ENCODE data around the gene SMYD4. TPM values are rescaled to one million over a fixed set of nuclear protein-coding genes. Genes with fewer than 3 reads are reported as not detected.

Gene SMYD4, protein sequence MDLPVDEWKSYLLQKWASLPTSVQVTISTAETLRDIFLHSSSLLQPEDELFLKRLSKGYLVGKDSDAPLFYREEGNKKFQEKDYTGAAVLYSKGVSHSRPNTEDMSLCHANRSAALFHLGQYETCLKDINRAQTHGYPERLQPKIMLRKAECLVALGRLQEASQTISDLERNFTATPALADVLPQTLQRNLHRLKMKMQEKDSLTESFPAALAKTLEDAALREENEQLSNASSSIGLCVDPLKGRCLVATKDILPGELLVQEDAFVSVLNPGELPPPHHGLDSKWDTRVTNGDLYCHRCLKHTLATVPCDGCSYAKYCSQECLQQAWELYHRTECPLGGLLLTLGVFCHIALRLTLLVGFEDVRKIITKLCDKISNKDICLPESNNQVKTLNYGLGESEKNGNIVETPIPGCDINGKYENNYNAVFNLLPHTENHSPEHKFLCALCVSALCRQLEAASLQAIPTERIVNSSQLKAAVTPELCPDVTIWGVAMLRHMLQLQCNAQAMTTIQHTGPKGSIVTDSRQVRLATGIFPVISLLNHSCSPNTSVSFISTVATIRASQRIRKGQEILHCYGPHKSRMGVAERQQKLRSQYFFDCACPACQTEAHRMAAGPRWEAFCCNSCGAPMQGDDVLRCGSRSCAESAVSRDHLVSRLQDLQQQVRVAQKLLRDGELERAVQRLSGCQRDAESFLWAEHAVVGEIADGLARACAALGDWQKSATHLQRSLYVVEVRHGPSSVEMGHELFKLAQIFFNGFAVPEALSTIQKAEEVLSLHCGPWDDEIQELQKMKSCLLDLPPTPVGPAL
- 10 to 100 TPM in 2 of 6 donors, 1 to 10 TPM in 4; 4.0 to 15.8 (median 7.7) TPM for polyA plus RNA-seq (ENCODE audit: low read depth in 6 of 6)

DNA sequence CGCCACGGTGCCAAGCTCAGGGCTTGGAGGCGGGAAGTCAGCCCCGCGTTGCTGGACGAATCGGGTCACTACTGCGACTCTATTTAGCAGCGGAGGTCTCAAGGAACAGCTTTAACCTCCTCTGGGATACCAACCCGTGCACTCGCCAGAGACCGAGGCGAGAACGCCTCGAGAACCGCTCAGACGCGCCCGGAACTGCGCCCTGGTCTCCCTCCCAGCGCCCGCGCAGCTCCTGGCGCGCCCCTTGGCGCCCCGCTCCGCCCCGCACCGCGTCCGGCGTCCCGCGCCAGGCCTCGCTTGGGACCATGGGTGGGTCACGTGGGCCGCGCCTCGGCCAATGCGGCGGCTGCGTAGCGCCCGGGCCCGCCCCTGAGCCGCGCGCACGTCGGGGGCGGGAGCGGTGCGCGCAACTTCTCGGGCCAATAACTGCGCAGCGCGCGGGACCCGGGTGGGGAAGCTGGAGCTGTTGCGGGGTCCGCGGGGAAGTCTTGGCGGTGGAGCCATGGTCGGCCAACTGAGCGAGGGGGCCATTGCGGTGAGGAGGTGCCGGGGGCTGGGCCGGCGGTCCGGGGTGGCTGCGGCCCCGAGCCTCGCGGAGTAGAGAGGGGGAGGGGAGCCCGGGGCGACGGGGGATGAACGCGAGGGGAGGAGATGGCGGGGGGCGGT is at the start of gene SMYD4, which contains the start of gene RPA1:
TSS of gene SMYD4 (minus strand) at position 311 of the 666 bp plus-strand sequence. CDS start 1,908 bp downstream, outside the sequence.
TSS of gene RPA1 (plus strand) at position 414 of the 666 bp plus-strand sequence. CDS start at position 503, 89 bp downstream.
- no peaks in the 10 kb centered on the region for H3K9me3 Mint-ChIP-seq
- H3K4me1 Mint-ChIP-seq = peaks cover 29 to 44% (median 37%) of the 10 kb centered on the region in 3 donors
- ATAC-seq (ENCODE audit: low read depth in 2 of 2) (peak; percentile 94 to 96), DNase-seq (peak; percentile 90)
- peaks cover 4 to 5% of the 10 kb centered on the region in 2 donors for H3K36me3 Mint-ChIP-seq
- H3K4me3 Mint-ChIP-seq = peak within 1 kb of the TSS; percentile 84 to 97 (median 94)
- no peaks in the 10 kb centered on the region for H3K27me3 Mint-ChIP-seq
- H3K27ac Mint-ChIP-seq = peak within 1 kb of the TSS; percentile 88 to 98 (median 92)

DNA sequence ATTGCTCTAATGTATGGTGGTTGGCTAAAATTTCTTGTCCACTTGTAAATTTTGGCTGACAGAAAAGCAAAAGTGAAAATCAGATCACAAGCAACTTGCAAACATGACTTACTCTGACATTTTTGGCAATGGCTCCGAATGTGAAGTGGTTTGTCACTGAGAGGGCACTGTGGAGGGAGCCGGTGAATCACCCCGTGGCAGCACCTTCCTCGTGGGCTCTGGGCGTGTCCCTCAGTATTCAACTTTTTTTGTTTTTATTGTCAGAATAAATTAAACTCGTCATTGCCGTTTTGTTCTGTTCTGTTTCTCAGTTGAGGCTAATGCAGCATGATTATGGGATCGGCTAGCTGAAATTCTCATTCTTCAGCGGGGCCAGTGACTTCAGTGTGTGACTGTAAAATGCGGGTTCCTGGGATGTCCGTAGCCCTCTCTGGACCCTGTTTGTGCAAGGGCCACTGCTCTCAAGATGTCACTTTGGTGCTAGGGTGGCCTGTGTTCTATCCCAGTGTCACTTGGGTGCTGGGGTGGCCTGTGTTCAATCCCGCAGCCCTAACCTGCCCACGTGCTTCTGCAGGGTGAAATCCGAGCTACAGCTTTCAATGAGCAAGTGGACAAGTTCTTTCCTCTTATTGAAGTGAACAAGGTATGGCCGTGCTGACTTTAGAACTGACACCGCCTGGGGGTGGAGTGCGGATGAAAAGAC is 48.9 kb upstream of the SMYD4 start:
- Mint-ChIP-seq H3K4me1 (no peaks in the 10 kb centered on the region), H3K9me3 (no peaks in the 10 kb centered on the region), H3K27ac (no peak overlapping the region), H3K27me3 (no peaks in the 10 kb centered on the region), H3K36me3 (peaks cover 12 to 32% of the 10 kb centered on the region in 2 donors), H3K4me3 (peak overlapping the region in 1 of 8 donors; percentile 22)
- DNase-seq (no peak), ATAC-seq (ENCODE audit: low read depth in 2 of 2) (no peak)

DNA sequence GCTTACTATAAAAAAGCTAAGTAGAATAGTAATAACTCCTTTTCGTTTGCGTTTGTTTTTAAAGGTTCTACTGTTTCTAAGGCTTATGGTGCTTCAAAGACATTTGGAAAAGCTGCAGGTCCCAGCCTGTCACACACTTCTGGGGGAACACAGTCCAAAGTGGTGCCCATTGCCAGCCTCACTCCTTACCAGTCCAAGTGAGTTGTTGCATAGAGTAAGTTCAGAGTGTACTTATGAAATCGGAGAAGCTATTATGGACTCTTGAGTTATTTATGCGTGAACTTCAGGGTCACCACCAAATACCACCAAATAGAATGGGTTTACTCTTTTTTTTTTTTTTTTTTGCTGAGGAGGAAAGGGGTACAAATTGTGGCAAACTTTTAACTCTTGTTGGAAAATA is 45.9 kb upstream of the SMYD4 start:
- Mint-ChIP-seq H3K9me3 (no peaks in the 10 kb centered on the region), H3K27me3 (no peaks in the 10 kb centered on the region), H3K36me3 (peaks cover 19 to 34% of the 10 kb centered on the region in 2 donors), H3K27ac (no peak overlapping the region), H3K4me1 (no peaks in the 10 kb centered on the region), H3K4me3 (no peak overlapping the region)
- no peak for DNase-seq
- no peak for ATAC-seq (ENCODE audit: low read depth in 2 of 2)

DNA sequence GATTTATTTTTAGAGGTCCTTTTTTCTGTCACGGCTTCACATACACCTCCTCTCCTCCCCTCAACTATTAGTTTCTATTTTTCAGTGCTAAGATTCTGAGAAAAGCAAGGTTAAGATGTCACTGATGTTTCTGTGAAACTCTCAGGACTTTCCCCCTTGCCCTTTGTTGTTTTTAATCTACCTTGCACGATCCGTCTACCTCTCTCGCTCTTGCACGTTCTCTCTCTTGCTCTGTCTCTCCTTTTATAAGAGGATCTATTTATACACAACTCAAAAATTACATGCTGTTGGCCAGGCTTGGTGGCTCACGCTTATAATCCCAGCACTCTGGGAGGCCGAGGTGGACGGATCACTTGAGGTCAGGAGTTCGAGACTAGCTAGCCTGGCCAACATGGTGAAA is 43.7 kb upstream of the SMYD4 start:
- Mint-ChIP-seq H3K27me3 (no peaks in the 10 kb centered on the region), H3K9me3 (no peaks in the 10 kb centered on the region), H3K4me3 (no peak overlapping the region), H3K36me3 (peaks cover 19 to 21% of the 10 kb centered on the region in 2 donors), H3K27ac (no peak overlapping the region), H3K4me1 (no peaks in the 10 kb centered on the region)
- no peak for DNase-seq
- no peak for ATAC-seq (ENCODE audit: low read depth in 2 of 2)

DNA sequence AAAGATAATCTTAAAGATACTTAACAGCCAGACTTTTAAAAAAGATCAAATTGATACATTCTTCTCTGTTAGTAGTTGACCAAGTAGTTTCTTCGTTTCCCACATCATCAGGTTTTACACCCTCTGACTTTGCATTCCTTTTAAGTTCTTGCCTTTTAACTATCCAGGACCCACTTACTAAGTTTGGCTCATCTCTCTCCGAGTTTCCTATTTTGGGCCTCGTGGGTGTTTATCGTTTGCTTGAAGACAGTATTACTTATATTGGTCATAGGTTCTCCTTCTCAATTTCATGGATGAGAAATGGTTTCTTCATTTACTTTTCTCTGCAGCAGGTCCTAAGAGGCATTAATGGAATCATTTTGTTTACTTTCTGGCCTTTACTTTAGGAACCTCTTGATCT is 43.3 kb upstream of the SMYD4 start:
- Mint-ChIP-seq H3K9me3 (no peaks in the 10 kb centered on the region), H3K4me3 (no peak overlapping the region), H3K27me3 (no peaks in the 10 kb centered on the region), H3K36me3 (peaks cover 19 to 21% of the 10 kb centered on the region in 2 donors), H3K27ac (no peak overlapping the region), H3K4me1 (no peaks in the 10 kb centered on the region)
- no peak for ATAC-seq (ENCODE audit: low read depth in 2 of 2)
- DNase-seq = no peak

DNA sequence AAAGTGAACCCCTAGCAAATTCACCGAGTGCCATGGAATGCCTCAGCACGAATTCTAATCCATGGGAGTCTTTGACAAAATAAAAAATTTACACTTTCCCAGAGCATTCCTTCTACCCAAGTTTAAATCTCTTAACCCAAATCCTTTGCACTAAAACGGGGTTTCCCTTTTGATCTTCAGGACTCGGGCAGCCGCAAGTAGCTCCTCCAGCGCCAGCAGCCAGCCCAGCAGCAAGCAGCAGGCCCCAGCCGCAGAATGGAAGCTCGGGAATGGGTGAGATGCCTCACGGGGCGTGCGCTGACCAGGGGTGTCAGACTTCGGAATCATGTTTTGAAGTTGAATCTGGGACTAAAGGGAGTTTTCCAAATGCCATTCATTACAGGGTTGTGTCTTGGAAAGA is 42.6 kb upstream of the SMYD4 start:
- Mint-ChIP-seq H3K4me3 (no peak overlapping the region), H3K36me3 (peaks cover 15 to 21% of the 10 kb centered on the region in 2 donors), H3K4me1 (no peaks in the 10 kb centered on the region), H3K27me3 (no peaks in the 10 kb centered on the region), H3K27ac (no peak overlapping the region), H3K9me3 (no peaks in the 10 kb centered on the region)
- no peak for ATAC-seq (ENCODE audit: low read depth in 2 of 2)
- no peak for DNase-seq

DNA sequence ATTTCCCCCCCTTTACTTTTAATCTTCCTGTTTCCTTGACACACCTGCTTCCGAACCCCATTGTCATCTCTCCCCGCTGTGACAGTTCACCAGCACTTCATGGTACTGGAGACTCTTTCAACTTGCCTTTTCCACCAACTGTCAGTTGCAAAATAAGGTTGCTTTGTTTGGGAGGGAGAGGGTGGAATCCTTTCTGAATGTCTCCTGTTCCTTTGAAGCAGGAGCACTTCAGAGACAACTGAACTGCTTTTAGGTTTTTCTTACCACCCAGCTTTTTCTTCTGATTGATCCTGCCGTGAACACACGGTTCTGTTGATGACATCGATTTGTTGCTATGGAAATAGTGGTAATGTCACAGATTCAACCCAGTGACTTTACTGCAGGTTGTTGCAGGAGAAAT is 42.1 kb upstream of the SMYD4 start:
- Mint-ChIP-seq H3K27ac (no peak overlapping the region), H3K27me3 (no peaks in the 10 kb centered on the region), H3K4me3 (no peak overlapping the region), H3K36me3 (peaks cover 10 to 17% of the 10 kb centered on the region in 2 donors), H3K9me3 (no peaks in the 10 kb centered on the region), H3K4me1 (no peaks in the 10 kb centered on the region)
- ATAC-seq (ENCODE audit: low read depth in 2 of 2) (no peak), DNase-seq (no peak)

DNA sequence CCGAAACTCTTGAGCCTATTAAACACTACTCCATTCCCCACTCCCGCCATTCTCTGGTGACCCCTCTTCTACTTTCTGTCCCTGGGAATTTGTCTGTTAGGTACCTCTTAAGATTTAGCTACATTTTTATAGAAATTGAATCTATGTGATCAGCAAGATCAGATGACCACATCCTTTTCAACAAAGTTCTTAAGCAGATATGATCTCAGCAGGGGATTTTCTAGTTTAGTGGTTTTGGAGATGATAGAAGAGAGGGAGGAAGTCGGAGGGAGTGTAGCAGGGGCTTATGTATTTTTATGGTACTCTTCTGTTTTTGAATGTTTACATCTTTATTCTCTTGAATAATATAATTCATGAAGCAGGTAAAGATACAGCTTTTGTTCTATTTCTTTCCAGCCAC is 40.9 kb upstream of the SMYD4 start:
- H3K27me3 Mint-ChIP-seq = no peaks in the 10 kb centered on the region
- ATAC-seq (ENCODE audit: low read depth in 2 of 2) (no peak), DNase-seq (no peak)
- H3K4me1 Mint-ChIP-seq = no peaks in the 10 kb centered on the region
- peaks cover 6 to 11% of the 10 kb centered on the region in 2 donors for H3K36me3 Mint-ChIP-seq
- no peak overlapping the region for H3K27ac Mint-ChIP-seq
- no peaks in the 10 kb centered on the region for H3K9me3 Mint-ChIP-seq
- H3K4me3 Mint-ChIP-seq = no peak overlapping the region

DNA sequence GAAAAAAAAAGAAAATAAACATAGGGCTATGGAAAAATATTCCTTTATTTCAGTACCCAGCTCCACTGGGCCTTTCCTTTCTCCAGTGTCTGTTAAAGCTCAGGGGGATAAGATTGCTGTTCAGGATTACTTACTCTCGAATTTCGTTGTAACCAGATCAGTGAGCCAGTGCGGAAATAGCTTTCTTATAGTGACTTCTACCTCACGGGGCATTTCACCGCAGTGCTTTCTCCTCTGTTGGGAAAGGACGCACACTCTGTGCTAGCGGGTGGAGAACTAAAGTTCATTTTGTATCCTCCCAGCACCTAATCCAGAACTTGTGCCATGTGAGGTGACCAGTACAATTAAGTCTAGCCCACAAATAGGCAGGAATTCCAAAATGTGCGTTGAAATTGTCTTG is 38.4 kb upstream of the SMYD4 start:
- no peaks in the 10 kb centered on the region for H3K9me3 Mint-ChIP-seq

DNA sequence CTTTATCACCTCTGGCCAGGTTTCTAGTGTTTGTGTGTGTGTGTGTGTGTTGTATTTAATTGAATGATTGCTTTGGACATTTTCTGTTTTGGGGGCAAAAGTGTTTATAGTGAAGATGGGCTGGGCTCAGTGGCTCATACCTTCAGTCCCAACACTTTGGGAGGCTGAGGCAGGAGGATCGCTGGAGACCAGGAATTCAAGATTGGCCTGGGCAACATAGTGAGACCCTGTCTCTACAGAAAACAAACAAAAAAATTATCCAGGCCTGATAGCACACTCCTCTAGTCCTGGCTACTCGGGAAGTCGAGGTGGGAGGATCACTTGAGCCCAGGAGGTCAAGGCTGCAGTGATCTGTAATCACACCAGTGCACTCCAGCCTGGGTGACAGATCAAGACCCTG is 37.6 kb upstream of the SMYD4 start:
- no peaks in the 10 kb centered on the region for H3K27me3 Mint-ChIP-seq
- ATAC-seq (ENCODE audit: low read depth in 2 of 2) (no peak), DNase-seq (no peak)
- H3K4me1 Mint-ChIP-seq = no peaks in the 10 kb centered on the region
- H3K4me3 Mint-ChIP-seq = no peak overlapping the region
- peak overlapping the region in 2 of 6 donors; percentile 47 to 51 for H3K27ac Mint-ChIP-seq
- no peaks in the 10 kb centered on the region for H3K9me3 Mint-ChIP-seq
- peaks cover 0 to 6% of the 10 kb centered on the region in 2 donors for H3K36me3 Mint-ChIP-seq

More for the DNA sequence above, 38.4 kb upstream of the SMYD4 start:
- Mint-ChIP-seq H3K36me3 (peaks cover 4 to 6% of the 10 kb centered on the region in 2 donors), H3K27ac (peak overlapping the region in 1 of 6 donors; percentile 47), H3K27me3 (no peaks in the 10 kb centered on the region), H3K4me1 (no peaks in the 10 kb centered on the region), H3K4me3 (no peak overlapping the region)
- ATAC-seq (ENCODE audit: low read depth in 2 of 2) = no peak
- no peak for DNase-seq

DNA sequence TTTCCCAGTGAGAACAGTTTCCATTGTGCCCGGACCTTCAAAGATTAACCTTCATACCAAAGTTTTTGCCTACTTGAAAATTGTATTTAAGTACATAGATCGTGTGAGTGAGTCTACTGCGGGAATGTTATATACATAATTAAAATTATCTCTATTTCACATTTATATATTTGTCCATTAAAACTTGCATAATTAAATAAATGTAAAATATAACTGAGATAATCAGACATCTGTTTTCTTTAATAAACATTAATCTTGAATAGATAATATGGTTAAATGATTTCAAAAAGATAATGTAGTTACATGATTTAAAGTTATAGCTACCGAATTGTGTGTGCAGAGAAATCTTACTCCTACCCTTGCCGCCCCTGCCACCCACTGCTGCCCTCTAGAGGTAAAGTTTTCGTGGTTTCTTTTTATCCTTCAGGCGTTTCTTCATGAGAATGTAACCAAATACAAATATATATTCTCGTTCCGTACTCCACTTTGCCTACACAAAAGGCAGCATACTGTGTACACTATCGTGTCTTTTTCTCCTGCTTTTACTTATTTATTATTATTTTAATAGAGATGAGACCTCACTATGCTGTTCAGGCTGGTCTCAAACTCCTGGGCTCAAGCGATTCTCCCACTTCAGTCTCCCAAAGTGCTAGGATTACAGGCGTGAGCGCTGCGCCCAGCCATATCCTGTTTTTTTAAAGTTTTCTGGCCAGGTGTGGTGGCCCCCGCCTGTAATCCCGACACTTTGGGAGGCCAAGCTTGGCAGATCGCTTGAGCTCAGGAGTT is 35.7 kb upstream of the SMYD4 start:
- Mint-ChIP-seq H3K4me1 (no peaks in the 10 kb centered on the region), H3K9me3 (no peaks in the 10 kb centered on the region), H3K4me3 (peak overlapping the region in 1 of 8 donors; percentile 42), H3K27me3 (no peaks in the 10 kb centered on the region), H3K27ac (no peak overlapping the region), H3K36me3 (no peaks in the 10 kb centered on the region)
- DNase-seq (peak; percentile 53), ATAC-seq (ENCODE audit: low read depth in 2 of 2) (peak; percentile 53 to 59)

DNA sequence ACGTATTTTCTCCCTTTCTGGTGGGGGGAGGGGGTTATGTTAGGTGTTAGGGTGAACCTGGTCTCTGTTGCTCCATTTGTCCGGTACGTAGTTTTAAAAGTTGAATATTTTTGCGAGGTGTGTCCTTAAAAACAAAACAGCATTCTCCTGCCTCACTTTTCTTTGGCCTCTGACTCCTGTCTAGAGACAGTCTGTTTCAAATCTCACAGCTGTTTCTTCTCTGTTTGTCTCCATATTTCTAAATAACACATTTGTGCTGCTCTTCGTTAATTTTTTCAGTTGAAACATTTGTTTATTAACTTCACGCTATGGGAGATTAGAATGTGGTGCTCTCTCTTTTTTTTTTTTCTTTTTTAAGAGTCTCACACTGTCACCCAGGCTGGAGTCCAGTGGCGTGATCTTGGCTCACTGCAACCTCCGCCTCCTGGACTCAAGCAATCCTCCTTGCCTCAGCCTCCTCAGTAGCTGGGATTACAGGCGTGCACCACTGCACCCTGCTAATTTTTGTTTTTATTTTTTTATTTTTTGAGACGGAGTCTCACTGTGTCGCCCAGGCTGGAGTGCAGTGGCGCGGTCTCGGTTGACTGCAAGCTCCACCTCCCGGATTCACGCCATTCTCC is 31.8 kb upstream of the SMYD4 start:
- Mint-ChIP-seq H3K27me3 (no peaks in the 10 kb centered on the region), H3K4me3 (no peak overlapping the region), H3K4me1 (no peaks in the 10 kb centered on the region), H3K36me3 (peaks cover 0 to 4% of the 10 kb centered on the region in 2 donors), H3K9me3 (no peaks in the 10 kb centered on the region), H3K27ac (peak overlapping the region in 2 of 6 donors; percentile 35 to 65)
- ATAC-seq (ENCODE audit: low read depth in 2 of 2) (no peak), DNase-seq (no peak)

Measured in naive B cell (primary cell).